GM18867 (cell line): Measurements from ENCODE around the gene RNF144A.

Experiments used
- ATAC-seq: cut with Tn5 transposase; IDR thresholded peaks from one replicate; pipeline ENCODE4 v1.9.1; 2021; ENCODE audit warnings: mild to moderate bottlenecking, moderate library complexity; ENCODE audit not compliant: unreplicated experiment

The RNF144A gene

GRCh38 chr2:6945087-6945813, 28.0 kb downstream of the RNF144A start:
- peak; percentile 96 for ATAC-seq

- no peak for ATAC-seq
Measured at GRCh38 chr2:6945821-6946220, 28.6 kb downstream of the RNF144A start.

GRCh38 chr2:6946722-6947121, 29.5 kb downstream of the RNF144A start:
- ATAC-seq: no peak

- no peak for ATAC-seq
Measured at GRCh38 chr2:6947929-6948676, 30.9 kb downstream of the RNF144A start.

GRCh38 chr2:6948677-6949351, 31.6 kb downstream of the RNF144A start:
- ATAC-seq: no peak

- ATAC-seq: no peak
Measured at GRCh38 chr2:6951046-6951445, 33.8 kb downstream of the RNF144A start.

- ATAC-seq: no peak
Measured at GRCh38 chr2:6952101-6952500, 34.9 kb downstream of the RNF144A start.

GRCh38 chr2:6954586-6954985, 37.4 kb downstream of the RNF144A start:
- ATAC-seq: no peak

GRCh38 chr2:6955511-6956136, 38.4 kb downstream of the RNF144A start:
- ATAC-seq: no peak

GRCh38 chr2:6956566-6956965, 39.4 kb downstream of the RNF144A start:
- no peak for ATAC-seq

GRCh38 chr2:6957031-6957714, 40.0 kb downstream of the RNF144A start:
- no peak for ATAC-seq

- no peak for ATAC-seq
Measured at GRCh38 chr2:6957910-6958615, 40.9 kb downstream of the RNF144A start.

GRCh38 chr2:6958616-6959235, 41.5 kb downstream of the RNF144A start:
- ATAC-seq: peak; percentile 59

GRCh38 chr2:6959751-6960150, 42.5 kb downstream of the RNF144A start:
- no peak for ATAC-seq

GRCh38 chr2:6960659-6961058, 43.4 kb downstream of the RNF144A start:
- ATAC-seq: no peak

GRCh38 chr2:6963727-6964126, 46.5 kb downstream of the RNF144A start:
- no peak for ATAC-seq

GRCh38 chr2:6965071-6965795, 48.0 kb downstream of the RNF144A start:
- no peak for ATAC-seq

GRCh38 chr2:6966446-6966940, 49.3 kb downstream of the RNF144A start:
- ATAC-seq: no peak

GRCh38 chr2:6967301-6967700, 50.1 kb downstream of the RNF144A start:
- no peak for ATAC-seq
